Erythroblast (primary cell): ENCODE results near the gene IL3.

Source experiments
- GATA1 ChIP-seq: IDR thresholded peaks from 2 replicates; pipeline ENCODE4 v1.6.1; 2011; ENCODE audit warnings: low read depth, mild to moderate bottlenecking, control low read depth, low read length, moderate library complexity
- POLR2A ChIP-seq: IDR thresholded peaks from 2 replicates; pipeline ENCODE4 v1.6.1; 2011; ENCODE audit warnings: mild to moderate bottlenecking, low read length

- no peak for TF ChIP-seq POLR2A
- no peak for TF ChIP-seq GATA1
These were observed 11.4 kb upstream of the IL3 start for GRCh38 chr5:132049093-132049492.
